HCT116 (cell line): ENCODE results near the gene CEP131. TPM values are rescaled to one million over a fixed set of nuclear protein-coding genes. Genes with fewer than 3 reads are reported as not detected.

ENCODE experiments used
- ATAC-seq: fragments of 200-7000 bp; cut with Tn5 transposase; 2 replicates; pipeline ENCODE4 v1.9.1; 2020; ENCODE audit warnings: mild to moderate bottlenecking, moderate library complexity
- BruUV-seq: library from RNA; stranded (reverse); fragments of 400-500 nt; replicated peaks from 2 replicates; lab custom pipeline; 2021; lab: Mats Ljungman, UMichigan
- CTCF ChIA-PET: fragments of 300-600 bp; sonication (Branson Sonifier 250); formaldehyde crosslinking; loops from one replicate; lab custom pipeline; 2021; ENCODE audit warnings: antibody characterized with exemption; lab: Charles Lee
- POLR2A ChIA-PET: fragments of 300-600, 350-600 bp; sonication (Branson Sonifier 250); formaldehyde crosslinking; loops from one replicate; lab custom pipeline; 2021; ENCODE audit warnings: antibody characterized with exemption; lab: Charles Lee
- RAD21 ChIA-PET, 2 experiments: fragments of 300-600 bp; sonication (Branson Sonifier 250); formaldehyde crosslinking; loops; one replicate each; lab custom pipeline; 2023; ENCODE audit warnings: low total read pairs in 2 of 2; ENCODE audit not compliant: uncharacterized antibody in 2 of 2, unreplicated experiment in 2 of 2, low non-redundant PET in 1 of 2; lab: Charles Lee
- DNase-seq: peaks from one replicate; pipeline ENCODE4 v3.0.0-alpha.2; 2010; ENCODE audit warnings: low read depth, low spot score
- H2AFZ ChIP-seq: fragments of 200-600 bp; shearing (Covaris generic), sonication (generic); 2 replicates; pipeline ENCODE4 v1.6.1; 2017; ENCODE audit warnings: low read depth, mixed run types, mixed read lengths, antibody characterized with exemption, low read length; ENCODE audit not compliant: poor library complexity, severe bottlenecking
- H3K27ac ChIP-seq: 2 replicates; pipeline ENCODE4 v1.5.1; 2012; ENCODE audit warnings: low read depth, low read length
- H3K27me3 ChIP-seq: fragments of 200-600 bp; sonication (generic); 2 replicates; pipeline ENCODE4 v1.6.1; 2016; ENCODE audit warnings: mixed run types, low read length, mixed read lengths; ENCODE audit not compliant: insufficient read depth
- H3K36me3 ChIP-seq, 2 experiments: fragments of 200-500 bp in 1 of 2; fragments of 200-600 bp in 1 of 2; sonication (Bioruptor generic) in 1 of 2; sonication (generic) in 1 of 2; 2 replicates each; pipeline versions ENCODE4 v1.5.1 to v1.6.1; 2014 to 2016; ENCODE audit warnings: low read length in 2 of 2, inconsistent platforms in 1 of 2, mixed read lengths in 1 of 2, mixed run types in 1 of 2; ENCODE audit not compliant: insufficient read depth in 2 of 2, control insufficient read depth in 1 of 2
- H3K4me1 ChIP-seq, 2 experiments: fragments of 200-600 bp in 1 of 2; sonication (generic) in 1 of 2; 2 replicates each; pipeline versions ENCODE4 v1.5.1 to v1.6.1; 2012 to 2017; ENCODE audit warnings: low read length in 2 of 2, inconsistent platforms in 1 of 2, mild to moderate bottlenecking in 1 of 2, mixed read lengths in 1 of 2, mixed run types in 1 of 2, moderate library complexity in 1 of 2; ENCODE audit not compliant: insufficient read depth in 2 of 2, control insufficient read depth in 1 of 2
- H3K4me2 ChIP-seq: fragments of 200-600 bp; sonication (generic); 2 replicates; pipeline ENCODE4 v1.6.1; 2017; ENCODE audit warnings: mixed run types, low read length, mixed read lengths
- H3K4me3 ChIP-seq, 2 experiments: fragments of 200-600 bp in 1 of 2; sonication (generic) in 1 of 2; replicated peaks in 1 of 2; 2 replicates each; pipeline ENCODE4 v1.5.1; 2011 to 2016; ENCODE audit warnings: low read length in 2 of 2, control low read depth in 1 of 2, low read depth in 1 of 2, mild to moderate bottlenecking in 1 of 2, mixed read lengths in 1 of 2, mixed run types in 1 of 2
- H3K79me2 ChIP-seq: fragments of 200-600 bp; sonication (generic); 2 replicates; pipeline ENCODE4 v1.6.1; 2017; ENCODE audit warnings: mild to moderate bottlenecking, mixed run types, low read length, moderate library complexity, mixed read lengths; ENCODE audit not compliant: insufficient read depth
- H3K9ac ChIP-seq: fragments of 200-600 bp; sonication (generic); 2 replicates; pipeline ENCODE4 v1.6.1; 2016; ENCODE audit warnings: low read length, mixed read lengths
- H3K9me2 ChIP-seq: fragments of 200-600 bp; sonication (generic), shearing (Covaris generic); 2 replicates; pipeline ENCODE4 v1.6.1; 2017; ENCODE audit warnings: mixed run types, mild to moderate bottlenecking, moderate library complexity; ENCODE audit not compliant: insufficient read depth
- H3K9me3 ChIP-seq, 2 experiments: fragments of 200-500 bp in 1 of 2; fragments of 200-600 bp in 1 of 2; sonication (Bioruptor generic) in 1 of 2; sonication (generic) in 1 of 2; 2 replicates each; pipeline ENCODE4 v1.6.1; 2014 to 2017; ENCODE audit warnings: low read length in 2 of 2, mixed read lengths in 2 of 2, inconsistent platforms in 1 of 2, low read depth in 1 of 2, mild to moderate bottlenecking in 1 of 2, mixed run types in 1 of 2, moderate library complexity in 1 of 2; ENCODE audit not compliant: control insufficient read depth in 1 of 2, insufficient read depth in 1 of 2
- H4K20me1 ChIP-seq: fragments of 200-600 bp; sonication (generic), shearing (Covaris generic); 2 replicates; pipeline ENCODE4 v1.6.1; 2017; ENCODE audit warnings: mixed run types, mild to moderate bottlenecking, moderate library complexity; ENCODE audit not compliant: insufficient read depth
- CTCF ChIP-seq, 3 experiments: fragments of 200-600 bp in 1 of 3; sonication (generic) in 1 of 3; IDR thresholded peaks in 2 of 3; conservative IDR thresholded peaks in 1 of 3; 2 replicates each; pipeline ENCODE4 v1.5.1; 2012 to 2017; ENCODE audit warnings: low read depth in 2 of 3, low read length in 2 of 3, antibody characterized with exemption in 1 of 3, borderline replicate concordance in 1 of 3, control low read depth in 1 of 3, mild to moderate bottlenecking in 1 of 3, mixed read lengths in 1 of 3, mixed run types in 1 of 3, moderate library complexity in 1 of 3; ENCODE audit not compliant: insufficient read depth in 1 of 3
- EGR1 ChIP-seq: IDR thresholded peaks from 2 replicates; pipeline ENCODE4 v1.6.1; 2012; ENCODE audit warnings: low read depth
- EZH2 ChIP-seq: fragments of 200-600 bp; sonication (generic); IDR thresholded peaks from 2 replicates; pipeline ENCODE4 v1.6.1; 2017; ENCODE audit warnings: antibody characterized with exemption, mixed run types
- EZH2phosphoT487 ChIP-seq: fragments of 200-600 bp; IDR thresholded peaks from 2 replicates; pipeline ENCODE4 v1.6.1; 2018; ENCODE audit warnings: antibody characterized with exemption, borderline replicate concordance
- JUND ChIP-seq: IDR thresholded peaks from 2 replicates; pipeline ENCODE4 v1.6.1; 2012
- SIN3A ChIP-seq: IDR thresholded peaks from 2 replicates; pipeline ENCODE4 v1.6.1; 2012; ENCODE audit warnings: low read depth
- SRF ChIP-seq: IDR thresholded peaks from 2 replicates; pipeline ENCODE4 v1.6.1; 2012; ENCODE audit warnings: low read depth
- TCF7L2 ChIP-seq: IDR thresholded peaks from 2 replicates; pipeline ENCODE4 v1.7.0; 2011; ENCODE audit warnings: borderline replicate concordance, inconsistent platforms; ENCODE audit not compliant: insufficient read depth, insufficient read length; ENCODE audit errors: extremely low read depth
- intact Hi-C: fragments of 100-400 bp; cut with micrococcal nuclease; formaldehyde crosslinking; loops from 2 replicates; pipeline ENCODE4 v1.10.0; 2022
- total RNA-seq: library from RNA; stranded (reverse); gene quantifications from one replicate; pipeline ENCODE4 v1.2.1, GENCODE V29; 2021; ENCODE audit not compliant: unreplicated experiment

CEP131 gene
- total RNA-seq, 1 experiment from 2014 or later = 30.2 TPM

GRCh38 chr17:81197831-81198490 lies 24.8 kb downstream of the CEP131 start:
- POLR2A ChIA-PET = no interaction called here
- TF ChIP-seq TCF7L2 = no peak
- no peak for TF ChIP-seq EGR1
- TF ChIP-seq JUND = no peak
- no peak for TF ChIP-seq SIN3A
- TF ChIP-seq EZH2 = no peak
- TF ChIP-seq EZH2phosphoT487 = no peak
- TF ChIP-seq SRF = no peak
- TF ChIP-seq CTCF (IDR thresholded peaks at IDR 0.05 in 2 of 3, conservative IDR thresholded peaks at IDR 0.05 in 1 of 3; ENCODE audit: borderline replicate concordance in 1 of 3, insufficient read depth in 1 of 3, low read depth in 2 of 3, low read length in 2 of 3) = no peak

More at GRCh38 chr17:81197831-81198490, 24.8 kb downstream of the CEP131 start:
- intact Hi-C loops = no loop called here
- no peak overlapping the region for H2AFZ ChIP-seq
- no peak overlapping the region for H3K4me3 ChIP-seq
- H3K9ac ChIP-seq = no peak overlapping the region
- no peaks in the 10 kb centered on the region for H3K79me2 ChIP-seq
- ChIA-PET RAD21 (no interaction called here), CTCF (interaction anchor here (0.9 to 1.1 kb wide), 2 partner anchors 25 to 55 kb away, joined by 3 read pairs; no protein-coding TSS in a partner anchor)
- ATAC-seq (no peak), DNase-seq (no peak)
- H3K27ac ChIP-seq = no peak overlapping the region
- no TSS peak for BruUV-seq
- H3K27me3 ChIP-seq = no peaks in the 10 kb centered on the region
- peaks cover 3 to 5% of the 10 kb centered on the region in 2 experiments for H3K36me3 ChIP-seq
- H3K9me2 ChIP-seq = no peaks in the 10 kb centered on the region
- H3K9me3 ChIP-seq = no peaks in the 10 kb centered on the region
- H4K20me1 ChIP-seq = no peaks in the 10 kb centered on the region
- peaks cover 0 to 8% of the 10 kb centered on the region in 2 experiments; a peak in 1 of 4 replicates for H3K4me1 ChIP-seq
- H3K4me2 ChIP-seq = no peak overlapping the region
